Osteoblast (primary cell): Measurements from ENCODE around the gene ATP6V1B1. TPM values are rescaled to one million over a fixed set of nuclear protein-coding genes. Genes with fewer than 3 reads are reported as not detected.
A peak's percentile ranks its signal among the peaks of the same experiment; 100 is the strongest.

ENCODE experiments used
- DNase-seq: peaks from one replicate; pipeline ENCODE4 v3.0.0; 2011; ENCODE audit warnings: low spot score, mixed read lengths; ENCODE audit not compliant: insufficient read length; ENCODE audit errors: missing footprints
- H2AFZ ChIP-seq: 2 replicates; pipeline ENCODE4 v1.6.0; 2011; ENCODE audit warnings: mild to moderate bottlenecking, low read length
- H3K27ac ChIP-seq: 2 replicates; pipeline ENCODE4 v1.5.1; 2011; ENCODE audit warnings: mild to moderate bottlenecking, low read depth, low read length, moderate library complexity
- H3K27me3 ChIP-seq: 2 replicates; pipeline ENCODE4 v1.6.0; 2012; ENCODE audit warnings: mild to moderate bottlenecking, control low read depth, inconsistent platforms, low read length, moderate library complexity; ENCODE audit not compliant: insufficient read depth
- H3K36me3 ChIP-seq: 2 replicates; pipeline ENCODE4 v1.5.1; 2011; ENCODE audit warnings: mild to moderate bottlenecking, low read length, control low read depth, moderate library complexity; ENCODE audit not compliant: insufficient read depth
- H3K4me1 ChIP-seq: 2 replicates; pipeline ENCODE4 v1.5.1; 2011; ENCODE audit warnings: mild to moderate bottlenecking, low read length, control low read depth, moderate library complexity; ENCODE audit not compliant: insufficient read depth
- H3K4me2 ChIP-seq: 2 replicates; pipeline ENCODE4 v1.6.0; 2011; ENCODE audit warnings: mild to moderate bottlenecking, low read length; ENCODE audit not compliant: insufficient read depth
- H3K4me3 ChIP-seq: fragments of 200-600 bp; sonication (generic); 3 replicates; pipeline ENCODE4 v1.5.1; 2012; ENCODE audit warnings: mild to moderate bottlenecking, low read length, inconsistent platforms; ENCODE audit not compliant: insufficient read depth
- H3K79me2 ChIP-seq: 2 replicates; pipeline ENCODE4 v1.6.0; 2012; ENCODE audit warnings: mild to moderate bottlenecking, low read length, control low read depth, inconsistent platforms; ENCODE audit not compliant: insufficient read depth
- H3K9me3 ChIP-seq: 2 replicates; pipeline ENCODE4 v1.5.1; 2011; ENCODE audit warnings: low read depth, low read length, control low read depth
- H4K20me1 ChIP-seq: 2 replicates; pipeline ENCODE4 v1.6.0; 2012; ENCODE audit warnings: mild to moderate bottlenecking, low read length, control low read depth; ENCODE audit not compliant: insufficient read depth
- total RNA-seq: library from RNA; depleted of rRNA; stranded (reverse); fragments of >200 nt; gene quantifications from 2 replicates; pipeline ENCODE4 v1.2.3, GENCODE V29; 2012
- TF ChIP-seq, protein P1 (sequence below): IDR thresholded peaks from 2 replicates; pipeline ENCODE4 v1.5.1; 2011; ENCODE audit warnings: mild to moderate bottlenecking, low read depth, low read length, moderate library complexity; ENCODE audit errors: extremely low read depth

The ATP6V1B1 gene
- total RNA-seq, 1 donor, result 2.5 TPM

DNA sequence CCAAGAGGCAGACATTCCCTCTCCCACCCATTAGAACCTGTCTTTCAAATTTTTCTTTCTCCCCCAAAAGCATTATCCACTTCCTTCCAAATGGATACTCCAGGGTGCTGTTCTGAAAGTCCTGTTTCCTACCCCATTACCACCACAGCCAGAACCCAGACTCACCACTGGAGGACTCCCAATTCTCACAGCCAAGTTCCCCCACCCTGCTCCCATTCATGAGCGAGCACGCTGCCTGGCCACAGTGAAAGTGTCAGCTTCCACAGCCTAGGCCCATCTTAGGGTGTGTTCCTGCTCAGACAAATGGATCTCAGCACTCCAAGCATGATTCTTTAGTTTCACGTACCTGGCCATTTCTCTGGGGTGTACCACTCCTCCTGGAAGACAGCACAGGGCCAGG lies 38.9 kb downstream of the ATP6V1B1 start:
- H3K4me2 ChIP-seq, result no peak overlapping the region
- no peaks in the 10 kb centered on the region for H3K36me3 ChIP-seq
- H3K4me1 ChIP-seq, result peaks cover 19% of the 10 kb centered on the region
- no peaks in the 10 kb centered on the region for H3K9me3 ChIP-seq
- H2AFZ ChIP-seq, result no peak overlapping the region
- H4K20me1 ChIP-seq, result no peaks in the 10 kb centered on the region
- no peak overlapping the region for H3K4me3 ChIP-seq
- H3K79me2 ChIP-seq, result no peaks in the 10 kb centered on the region
- TF ChIP-seq, protein P1, sequence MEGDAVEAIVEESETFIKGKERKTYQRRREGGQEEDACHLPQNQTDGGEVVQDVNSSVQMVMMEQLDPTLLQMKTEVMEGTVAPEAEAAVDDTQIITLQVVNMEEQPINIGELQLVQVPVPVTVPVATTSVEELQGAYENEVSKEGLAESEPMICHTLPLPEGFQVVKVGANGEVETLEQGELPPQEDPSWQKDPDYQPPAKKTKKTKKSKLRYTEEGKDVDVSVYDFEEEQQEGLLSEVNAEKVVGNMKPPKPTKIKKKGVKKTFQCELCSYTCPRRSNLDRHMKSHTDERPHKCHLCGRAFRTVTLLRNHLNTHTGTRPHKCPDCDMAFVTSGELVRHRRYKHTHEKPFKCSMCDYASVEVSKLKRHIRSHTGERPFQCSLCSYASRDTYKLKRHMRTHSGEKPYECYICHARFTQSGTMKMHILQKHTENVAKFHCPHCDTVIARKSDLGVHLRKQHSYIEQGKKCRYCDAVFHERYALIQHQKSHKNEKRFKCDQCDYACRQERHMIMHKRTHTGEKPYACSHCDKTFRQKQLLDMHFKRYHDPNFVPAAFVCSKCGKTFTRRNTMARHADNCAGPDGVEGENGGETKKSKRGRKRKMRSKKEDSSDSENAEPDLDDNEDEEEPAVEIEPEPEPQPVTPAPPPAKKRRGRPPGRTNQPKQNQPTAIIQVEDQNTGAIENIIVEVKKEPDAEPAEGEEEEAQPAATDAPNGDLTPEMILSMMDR, result no peak
- no peak overlapping the region for H3K27ac ChIP-seq
- H3K27me3 ChIP-seq, result no peaks in the 10 kb centered on the region
- peak; percentile 66 for DNase-seq

DNA sequence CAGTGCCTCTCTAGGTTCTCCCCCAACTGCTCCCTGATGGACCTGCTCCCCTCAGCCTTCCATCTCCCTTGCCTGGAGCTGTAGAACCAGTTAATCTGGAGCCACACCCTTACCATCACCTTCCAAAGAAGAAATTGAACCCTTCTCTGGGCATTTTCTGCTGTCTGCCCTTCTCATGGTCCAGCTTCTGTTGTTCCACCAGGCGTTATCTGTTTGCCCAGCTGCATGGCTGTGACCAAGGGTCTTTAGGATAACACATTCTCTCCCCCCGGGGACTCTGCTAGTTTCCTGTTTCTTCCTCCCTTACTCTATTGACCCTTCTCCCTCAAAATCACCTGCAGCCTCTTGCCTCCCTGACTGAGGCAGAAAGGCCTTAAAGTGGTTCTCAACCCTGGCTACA lies 39.5 kb downstream of the ATP6V1B1 start:
- Histone ChIP-seq H3K9me3 (no peaks in the 10 kb centered on the region), H3K27ac (no peak overlapping the region), H3K27me3 (no peaks in the 10 kb centered on the region), H3K36me3 (no peaks in the 10 kb centered on the region), H3K4me3 (no peak overlapping the region), H4K20me1 (no peaks in the 10 kb centered on the region), H2AFZ (no peak overlapping the region), H3K4me1 (peaks cover 19% of the 10 kb centered on the region), H3K4me2 (no peak overlapping the region), H3K79me2 (no peaks in the 10 kb centered on the region)
- TF ChIP-seq, protein P1, result no peak
- DNase-seq, result peak; percentile 22

DNA sequence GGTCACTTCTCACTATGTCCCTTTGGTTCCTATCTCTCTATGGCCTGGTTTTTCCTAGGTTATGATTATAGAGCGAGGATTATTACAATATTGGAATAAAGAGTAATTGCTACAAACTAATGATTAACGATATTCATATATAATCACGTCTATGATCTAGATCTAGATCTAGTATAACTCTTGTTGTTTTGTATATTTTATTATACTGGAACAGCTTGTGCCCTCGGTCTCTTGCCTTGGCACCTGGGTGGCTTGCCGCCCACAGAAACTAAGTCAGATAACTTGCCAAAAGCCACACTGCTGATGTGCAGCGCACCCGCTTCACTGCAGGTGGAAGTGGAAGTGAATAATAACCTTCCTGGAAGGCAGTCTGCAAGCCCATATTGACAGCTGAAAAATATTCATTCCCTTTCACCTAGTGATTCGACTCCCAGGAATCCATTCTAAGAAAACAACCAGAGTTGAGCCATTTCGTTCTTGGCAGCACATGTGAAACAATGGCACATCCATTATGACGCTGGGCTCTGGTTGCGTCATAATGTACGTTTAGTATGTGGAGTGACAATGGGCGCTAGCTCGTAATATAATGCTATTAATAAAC lies 42.0 kb downstream of the ATP6V1B1 start:
- H3K27ac ChIP-seq, result peak overlapping the region; percentile 94
- no peaks in the 10 kb centered on the region for H3K27me3 ChIP-seq
- peak overlapping the region; percentile 96 for H2AFZ ChIP-seq
- H3K36me3 ChIP-seq, result no peaks in the 10 kb centered on the region
- H3K4me2 ChIP-seq, result peak overlapping the region; percentile 90
- DNase-seq, result peak; percentile 95
- peaks cover 19% of the 10 kb centered on the region for H3K4me1 ChIP-seq
- no peaks in the 10 kb centered on the region for H3K79me2 ChIP-seq
- H4K20me1 ChIP-seq, result no peaks in the 10 kb centered on the region
- H3K9me3 ChIP-seq, result no peaks in the 10 kb centered on the region
- TF ChIP-seq, protein P1, result no peak
- peak overlapping the region; percentile 88 for H3K4me3 ChIP-seq

DNA sequence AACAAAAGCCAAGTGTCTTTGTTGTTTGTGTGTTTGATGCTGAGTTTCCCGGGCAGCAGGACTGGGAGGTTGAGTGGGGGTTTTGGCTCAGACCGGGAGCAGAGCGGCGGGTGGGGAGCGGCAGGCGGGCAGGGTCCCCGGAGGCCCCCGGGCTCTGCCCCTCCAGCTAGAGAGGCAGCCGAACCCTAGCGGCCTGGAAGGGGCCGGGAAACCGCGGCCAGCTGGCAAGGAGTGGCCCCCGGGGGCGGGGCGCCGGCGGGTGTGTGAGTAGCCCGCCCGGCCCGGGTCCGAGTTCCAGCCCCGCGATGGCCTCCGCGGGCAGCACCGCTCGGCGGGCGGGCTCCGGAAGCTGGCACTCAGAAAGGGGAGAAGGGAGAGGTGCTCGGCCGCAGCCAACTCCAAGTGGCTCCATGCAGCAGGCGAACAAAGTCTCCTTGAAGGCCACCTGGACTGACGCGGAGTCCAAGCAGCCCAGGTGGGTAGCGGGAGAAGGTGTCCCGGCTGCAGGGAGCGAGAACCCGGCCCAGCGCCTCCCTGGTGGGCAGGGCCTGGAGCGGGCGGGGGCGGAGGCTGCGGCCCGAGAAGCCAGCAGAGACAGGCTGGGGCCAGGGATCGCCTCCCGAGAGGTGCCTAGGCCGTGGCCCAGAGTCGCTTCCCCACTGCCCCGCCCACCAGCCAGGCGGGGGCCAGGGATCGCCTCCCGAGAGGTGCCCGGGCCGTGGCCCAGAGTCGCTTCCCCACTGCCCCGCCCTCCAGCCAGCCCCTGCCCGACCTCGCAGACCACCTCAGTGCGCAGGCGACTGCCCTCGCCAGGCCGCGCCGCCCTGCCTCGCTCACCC lies 42.9 kb downstream of the ATP6V1B1 start, which contains the start of gene ANKRD53:
TSS of gene ANKRD53 (plus strand) at position 290 of the 839 bp plus-strand sequence. CDS start at position 306, 16 bp downstream.
- H3K79me2 ChIP-seq, result no peaks in the 10 kb centered on the region
- H3K36me3 ChIP-seq, result no peaks in the 10 kb centered on the region
- no peaks in the 10 kb centered on the region for H3K27me3 ChIP-seq
- peak within 1 kb of the TSS; percentile 94 for H3K27ac ChIP-seq
- H4K20me1 ChIP-seq, result no peaks in the 10 kb centered on the region
- peak; percentile 90 for DNase-seq
- no peaks in the 10 kb centered on the region for H3K9me3 ChIP-seq
- H3K4me1 ChIP-seq, result peaks cover 19% of the 10 kb centered on the region
- peak within 1 kb of the TSS; percentile 88 for H3K4me3 ChIP-seq
- TF ChIP-seq, protein P1, result no peak
- peak within 1 kb of the TSS; percentile 96 for H2AFZ ChIP-seq
- peak within 1 kb of the TSS; percentile 90 for H3K4me2 ChIP-seq
